Measurements from ENCODE around the gene SYNE4. TPM values are rescaled to one million over a fixed set of nuclear protein-coding genes. Genes with fewer than 3 reads are reported as not detected.

Gene SYNE4
- 2.9 and 3.9 TPM in 2 replicates for total RNA-seq

GRCh38 chr19:36008336-36008978, at the start of gene SYNE4:
Gene SYNE4 (minus strand): TSS chr19:36008813. CDS start chr19:36008681, 132 bp downstream.

GRCh38 chr19:36054733-36055686, 46.4 kb upstream of the SYNE4 start, which contains the start of gene WDR62:
Gene WDR62 (plus strand): TSS chr19:36054897. CDS start chr19:36054972, 75 bp downstream.

GRCh38 chr19:36054119-36054732, 45.6 kb upstream of the SYNE4 start, which contains the start of gene THAP8:
Gene THAP8 (minus strand): TSS chr19:36054285. CDS start chr19:36054217, 68 bp downstream.

GRCh38 chr19:36032251-36033104, 23.9 kb upstream of the SYNE4 start, which contains the start of gene CLIP3:
Gene CLIP3 (minus strand): TSS chr19:36032873. CDS start chr19:36032357, 516 bp downstream.

GRCh38 chr19:36014012-36014924, 5.7 kb upstream of the SYNE4 start, which contains the start of gene ALKBH6:
Gene ALKBH6 (minus strand): TSS chr19:36014213. CDS start chr19:36013397, 816 bp downstream.

GRCh38 chr19:35995048-35995993, 13.3 kb downstream of the SYNE4 start, which contains the start of gene SDHAF1:
Gene SDHAF1 (plus strand): TSS chr19:35995188. CDS start chr19:35995275, 87 bp downstream.

Other genes starting within 250 kb of the SYNE4 start
- gene ARHGAP33, start 233.2 kb downstream of the SYNE4 start, total RNA-seq = 5.6 and 7.5 TPM in 2 replicates
- not detected in 2 replicates for gene PRODH2, start 196.0 kb downstream of the SYNE4 start, total RNA-seq
- gene NPHS1, start 156.3 kb downstream of the SYNE4 start, total RNA-seq = not detected in 2 replicates
- 0.14 TPM in 1 of 2 replicates, not detected in the other for gene KIRREL2, start 151.9 kb downstream of the SYNE4 start, total RNA-seq
- gene APLP1, start 140.2 kb downstream of the SYNE4 start, total RNA-seq = 1.9 and 2.8 TPM in 2 replicates
- gene NFKBID, start 108.3 kb downstream of the SYNE4 start, total RNA-seq = 4.8 and 21.3 TPM in 2 replicates
- gene HCST, start 106.3 kb downstream of the SYNE4 start, total RNA-seq = not detected in 2 replicates
- not detected in 2 replicates for gene TYROBP, start 100.5 kb downstream of the SYNE4 start, total RNA-seq
- gene LRFN3, start 72.4 kb downstream of the SYNE4 start, total RNA-seq = 6.5 and 10.8 TPM in 2 replicates
- gene SDHAF1, start 13.6 kb downstream of the SYNE4 start, total RNA-seq = 34.6 and 81.5 TPM in 2 replicates
- 38.7 and 48.2 TPM in 2 replicates for gene ALKBH6, start 5.4 kb upstream of the SYNE4 start, total RNA-seq
- 0.19 and 0.28 TPM in 2 replicates for gene CLIP3, start 24.1 kb upstream of the SYNE4 start, total RNA-seq
- gene THAP8, start 45.5 kb upstream of the SYNE4 start, total RNA-seq = 3.5 and 6.8 TPM in 2 replicates
- 4.3 and 5.4 TPM in 2 replicates for gene WDR62, start 46.1 kb upstream of the SYNE4 start, total RNA-seq
- not detected in 2 replicates for gene OVOL3, start 102.3 kb upstream of the SYNE4 start, total RNA-seq
- gene POLR2I, start 106.1 kb upstream of the SYNE4 start, total RNA-seq = 52.7 and 73.0 TPM in 2 replicates
- 239 and 256 TPM in 2 replicates for gene TBCB, start 106.7 kb upstream of the SYNE4 start, total RNA-seq
- 206 and 280 TPM in 2 replicates for gene CAPNS1, start 131.3 kb upstream of the SYNE4 start, total RNA-seq
- 0.35 TPM in 1 of 2 replicates, not detected in the other for gene COX7A1, start 143.6 kb upstream of the SYNE4 start, total RNA-seq
- 1.9 TPM in 2 replicates for gene ZNF565, start 205.9 kb upstream of the SYNE4 start, total RNA-seq
- 63.0 and 79.5 TPM in 2 replicates for gene ZNF146, start 206.3 kb upstream of the SYNE4 start, total RNA-seq

All from airway epithelial cell (primary cell).